HG02678 (cell line): ENCODE results near the gene ADCY4.

Experiments
- ATAC-seq: cut with Tn5 transposase; IDR thresholded peaks from one replicate; pipeline ENCODE4 v1.9.1; 2021; ENCODE audit warnings: mild to moderate bottlenecking, moderate library complexity; ENCODE audit not compliant: unreplicated experiment

The ADCY4 gene

GRCh38 chr14:24279301-24280186 is 55.3 kb downstream of the ADCY4 start:
- ATAC-seq, result peak; percentile 72

- ATAC-seq, result no peak
Observed at GRCh38 chr14:24278424-24278823, 56.4 kb downstream of the ADCY4 start.

- no peak for ATAC-seq
Observed at GRCh38 chr14:24277606-24278321, 57.1 kb downstream of the ADCY4 start.

- no peak for ATAC-seq
Observed at GRCh38 chr14:24277071-24277470, 57.8 kb downstream of the ADCY4 start.

- ATAC-seq, result peak; percentile 29
Observed at GRCh38 chr14:24274101-24274543, 60.7 kb downstream of the ADCY4 start.

- no peak for ATAC-seq
Observed at GRCh38 chr14:24273422-24273998, 61.4 kb downstream of the ADCY4 start.

- ATAC-seq, result no peak
Observed at GRCh38 chr14:24272467-24272866, 62.4 kb downstream of the ADCY4 start.

- ATAC-seq, result no peak
Observed at GRCh38 chr14:24271834-24272263, 63.0 kb downstream of the ADCY4 start.

- peak; percentile 89 for ATAC-seq
Observed at GRCh38 chr14:24271134-24271833, 63.6 kb downstream of the ADCY4 start, which contains the start of gene RABGGTA. Gene RABGGTA, minus strand, starts transcription at chr14:24271597. Its CDS starts 482 bp downstream, at chr14:24271115.

GRCh38 chr14:24270537-24271133 is 64.2 kb downstream of the ADCY4 start:
- ATAC-seq, result no peak

- ATAC-seq, result no peak
Observed at GRCh38 chr14:24269910-24270536, 64.8 kb downstream of the ADCY4 start.

- ATAC-seq, result no peak
Observed at GRCh38 chr14:24269368-24269767, 65.5 kb downstream of the ADCY4 start.
